GM23338 (cell line): ENCODE data around the gene PRRT1. TPM values are rescaled to one million over a fixed set of nuclear protein-coding genes. Genes with fewer than 3 reads are reported as not detected.

ENCODE experiments used
- microRNA-seq: library from miRNA; unstranded; fragments of <30 nt; microRNA quantifications from one replicate; pipeline ENCODE4, GENCODE V29; 2017
- polyA plus RNA-seq: library from polyadenylated mRNA; unstranded; fragments of >200 nt; fragmentation: Nextera tagmentation; extraction: Ambion mirVana; gene quantifications from 2 replicates; pipeline ENCODE4 v1.2.1, GENCODE V29; 2016
- small RNA-seq: library from RNA; depleted of rRNA; stranded (forward); fragments of <200 nt; gene quantifications from one replicate; pipeline ENCODE3, GENCODE V24; 2014; ENCODE audit warnings: low replicate concordance
- total RNA-seq: library from RNA; depleted of rRNA; stranded (reverse); fragments of >200 nt; shearing (Covaris generic); gene quantifications from 2 replicates; pipeline ENCODE4 v1.2.3, GENCODE V29; 2014; rRNA removed

The PRRT1 gene
- total and polyA plus RNA-seq, 2 experiments from 2014 or later, result 2.7 TPM; not detected in 1

Small RNA genes lying within 50 kb of the gene (microRNA-seq; reads per million reads assigned to microRNA genes)
- 2.0 reads per million for gene MIR6721
- not detected for gene MIR6833

Small RNA genes lying within 50 kb of the gene (small RNA-seq; reads per million reads assigned to genes)
- gene AL662884.1 (not detected), gene MIR6833 (not detected)

Other genes with a start within 250 kb of the PRRT1 start
- 14.4 and 14.9 TPM in 2 replicates for gene ZBTB12, start 249.9 kb downstream of the PRRT1 start, total RNA-seq
- gene ZBTB12, start 249.9 kb downstream of the PRRT1 start, polyA plus RNA-seq, result 0.18 and 0.68 TPM in 2 replicates
- gene C2, start 224.2 kb downstream of the PRRT1 start, total RNA-seq, result 1.7 and 2.4 TPM in 2 replicates
- gene C2, start 224.2 kb downstream of the PRRT1 start, polyA plus RNA-seq, result 0.16 and 0.23 TPM in 2 replicates
- not detected in 2 replicates for gene CFB, start 205.8 kb downstream of the PRRT1 start, total RNA-seq
- gene CFB, start 205.8 kb downstream of the PRRT1 start, polyA plus RNA-seq, result 0.86 TPM in 1 of 2 replicates, not detected in the other
- gene NELFE, start 193.0 kb downstream of the PRRT1 start, total RNA-seq, result 64.0 and 69.0 TPM in 2 replicates
- gene NELFE, start 193.0 kb downstream of the PRRT1 start, polyA plus RNA-seq, result 86.0 and 93.4 TPM in 2 replicates
- 47.2 and 50.2 TPM in 2 replicates for gene SKIC2, start 192.8 kb downstream of the PRRT1 start, total RNA-seq
- 21.6 and 24.5 TPM in 2 replicates for gene SKIC2, start 192.8 kb downstream of the PRRT1 start, polyA plus RNA-seq
- 12.1 and 19.7 TPM in 2 replicates for gene DXO, start 179.8 kb downstream of the PRRT1 start, total RNA-seq
- 15.6 and 16.2 TPM in 2 replicates for gene DXO, start 179.8 kb downstream of the PRRT1 start, polyA plus RNA-seq
- 0.97 and 2.4 TPM in 2 replicates for gene C4A, start 169.9 kb downstream of the PRRT1 start, total RNA-seq
- gene C4A, start 169.9 kb downstream of the PRRT1 start, polyA plus RNA-seq, result 0.48 TPM in 1 of 2 replicates, not detected in the other
- 0.39 TPM in 1 of 2 replicates, not detected in the other for gene C4B, start 137.1 kb downstream of the PRRT1 start, total RNA-seq
- gene C4B, start 137.1 kb downstream of the PRRT1 start, polyA plus RNA-seq, result 0.19 and 0.57 TPM in 2 replicates
- gene CYP21A2, start 113.5 kb downstream of the PRRT1 start, total RNA-seq, result not detected in 2 replicates
- gene CYP21A2, start 113.5 kb downstream of the PRRT1 start, polyA plus RNA-seq, result 0.10 TPM in 1 of 2 replicates, not detected in the other
- gene TNXB, start 42.6 kb downstream of the PRRT1 start, total RNA-seq, result 3.4 and 6.0 TPM in 2 replicates
- 1.1 and 2.0 TPM in 2 replicates for gene TNXB, start 42.6 kb downstream of the PRRT1 start, polyA plus RNA-seq
- gene ATF6B, start 23.7 kb downstream of the PRRT1 start, total RNA-seq, result 21.7 and 24.9 TPM in 2 replicates
- gene ATF6B, start 23.7 kb downstream of the PRRT1 start, polyA plus RNA-seq, result 25.9 and 26.1 TPM in 2 replicates
- gene FKBPL, start 21.7 kb downstream of the PRRT1 start, total RNA-seq, result 6.4 and 7.5 TPM in 2 replicates
- 7.6 and 9.6 TPM in 2 replicates for gene FKBPL, start 21.7 kb downstream of the PRRT1 start, polyA plus RNA-seq
- 12.5 and 20.6 TPM in 2 replicates for gene PPT2, start 2.2 kb upstream of the PRRT1 start, total RNA-seq
- gene PPT2, start 2.2 kb upstream of the PRRT1 start, polyA plus RNA-seq, result 8.9 and 10.1 TPM in 2 replicates
- 4.7 and 6.1 TPM in 2 replicates for gene EGFL8, start 12.7 kb upstream of the PRRT1 start, total RNA-seq
- 5.4 and 7.4 TPM in 2 replicates for gene EGFL8, start 12.7 kb upstream of the PRRT1 start, polyA plus RNA-seq
- 58.8 and 82.1 TPM in 2 replicates for gene AGPAT1, start 24.1 kb upstream of the PRRT1 start, total RNA-seq
- gene AGPAT1, start 24.1 kb upstream of the PRRT1 start, polyA plus RNA-seq, result 39.5 and 39.8 TPM in 2 replicates
- gene RNF5, start 26.5 kb upstream of the PRRT1 start, total RNA-seq, result 119 and 127 TPM in 2 replicates
- 164 and 173 TPM in 2 replicates for gene RNF5, start 26.5 kb upstream of the PRRT1 start, polyA plus RNA-seq
- gene AGER, start 32.3 kb upstream of the PRRT1 start, total RNA-seq, result 2.0 and 2.3 TPM in 2 replicates
- 3.4 and 5.0 TPM in 2 replicates for gene AGER, start 32.3 kb upstream of the PRRT1 start, polyA plus RNA-seq
- gene PBX2, start 38.3 kb upstream of the PRRT1 start, total RNA-seq, result 89.4 and 111 TPM in 2 replicates
- gene PBX2, start 38.3 kb upstream of the PRRT1 start, polyA plus RNA-seq, result 7.2 and 8.5 TPM in 2 replicates
- 4.7 and 7.8 TPM in 2 replicates for gene GPSM3, start 40.7 kb upstream of the PRRT1 start, total RNA-seq
- gene GPSM3, start 40.7 kb upstream of the PRRT1 start, polyA plus RNA-seq, result 5.5 and 5.9 TPM in 2 replicates
- 2.8 and 3.5 TPM in 2 replicates for gene NOTCH4, start 72.1 kb upstream of the PRRT1 start, total RNA-seq
- gene NOTCH4, start 72.1 kb upstream of the PRRT1 start, polyA plus RNA-seq, result 2.6 and 2.7 TPM in 2 replicates
- gene TSBP1, start 220.0 kb upstream of the PRRT1 start, total RNA-seq, result not detected in 2 replicates
- gene TSBP1, start 220.0 kb upstream of the PRRT1 start, polyA plus RNA-seq, result 0.15 TPM in 1 of 2 replicates, not detected in the other